ENCODE measurements around the gene AGXT2.

DNA sequence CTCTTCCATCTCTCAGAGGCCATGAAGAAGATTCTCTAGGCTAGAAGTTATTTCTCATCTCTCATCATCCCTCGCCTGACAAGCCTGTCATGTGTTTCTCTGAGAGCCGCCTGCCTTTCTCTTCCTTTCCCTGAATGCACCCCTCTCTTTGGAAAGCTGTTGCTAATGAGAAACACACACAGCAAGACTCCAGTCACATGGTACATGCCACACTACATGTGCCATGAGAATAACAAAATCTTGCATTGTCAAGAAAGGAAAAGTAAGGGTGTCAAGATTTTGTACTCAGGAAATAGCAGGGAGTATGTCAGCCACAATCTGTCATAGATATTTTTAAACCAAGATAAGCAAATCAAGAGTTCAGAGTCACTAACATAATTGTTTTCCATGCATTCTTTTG lies 8.9 kb downstream of the AGXT2 start:
- no peak for TF ChIP-seq POLR2A (IDR thresholded peaks at IDR 0.05; ENCODE audit: low read depth, low read length)
- TF ChIP-seq, protein P1, sequence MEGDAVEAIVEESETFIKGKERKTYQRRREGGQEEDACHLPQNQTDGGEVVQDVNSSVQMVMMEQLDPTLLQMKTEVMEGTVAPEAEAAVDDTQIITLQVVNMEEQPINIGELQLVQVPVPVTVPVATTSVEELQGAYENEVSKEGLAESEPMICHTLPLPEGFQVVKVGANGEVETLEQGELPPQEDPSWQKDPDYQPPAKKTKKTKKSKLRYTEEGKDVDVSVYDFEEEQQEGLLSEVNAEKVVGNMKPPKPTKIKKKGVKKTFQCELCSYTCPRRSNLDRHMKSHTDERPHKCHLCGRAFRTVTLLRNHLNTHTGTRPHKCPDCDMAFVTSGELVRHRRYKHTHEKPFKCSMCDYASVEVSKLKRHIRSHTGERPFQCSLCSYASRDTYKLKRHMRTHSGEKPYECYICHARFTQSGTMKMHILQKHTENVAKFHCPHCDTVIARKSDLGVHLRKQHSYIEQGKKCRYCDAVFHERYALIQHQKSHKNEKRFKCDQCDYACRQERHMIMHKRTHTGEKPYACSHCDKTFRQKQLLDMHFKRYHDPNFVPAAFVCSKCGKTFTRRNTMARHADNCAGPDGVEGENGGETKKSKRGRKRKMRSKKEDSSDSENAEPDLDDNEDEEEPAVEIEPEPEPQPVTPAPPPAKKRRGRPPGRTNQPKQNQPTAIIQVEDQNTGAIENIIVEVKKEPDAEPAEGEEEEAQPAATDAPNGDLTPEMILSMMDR (IDR thresholded peaks at IDR 0.05; ENCODE audit: extremely low read depth in 1 of 2, insufficient read depth in 1 of 2, low read depth in 1 of 2, low read length in 2 of 2) = no peak
- TF ChIP-seq POLR2AphosphoS5 (IDR thresholded peaks at IDR 0.05; ENCODE audit: insufficient read depth, low read depth, low read length) = no peak
- no peak for TF ChIP-seq EZH2 (IDR thresholded peaks at IDR 0.05; ENCODE audit: borderline replicate concordance, low read depth, low read length, severe bottlenecking)
- TF ChIP-seq, protein P2, sequence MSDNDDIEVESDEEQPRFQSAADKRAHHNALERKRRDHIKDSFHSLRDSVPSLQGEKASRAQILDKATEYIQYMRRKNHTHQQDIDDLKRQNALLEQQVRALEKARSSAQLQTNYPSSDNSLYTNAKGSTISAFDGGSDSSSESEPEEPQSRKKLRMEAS (IDR thresholded peaks at IDR 0.05; ENCODE audit: insufficient read depth, insufficient read length) = no peak

Measured in endothelial cell of umbilical vein (primary cell).